Hypothalamus (tissue), 51 donors: ENCODE measurements around the gene AQR.
"Not testable (repeated sequence)": the region's sequence is repeated elsewhere in the genome, so short reads cannot be mapped to it uniquely, and the experiment has no call there.

Experiments used
- DNase-seq, 51 donors: peaks; one replicate each; lab custom pipeline; 2025; lab: John Stamatoyannopoulos, UW

The AQR gene

DNA sequence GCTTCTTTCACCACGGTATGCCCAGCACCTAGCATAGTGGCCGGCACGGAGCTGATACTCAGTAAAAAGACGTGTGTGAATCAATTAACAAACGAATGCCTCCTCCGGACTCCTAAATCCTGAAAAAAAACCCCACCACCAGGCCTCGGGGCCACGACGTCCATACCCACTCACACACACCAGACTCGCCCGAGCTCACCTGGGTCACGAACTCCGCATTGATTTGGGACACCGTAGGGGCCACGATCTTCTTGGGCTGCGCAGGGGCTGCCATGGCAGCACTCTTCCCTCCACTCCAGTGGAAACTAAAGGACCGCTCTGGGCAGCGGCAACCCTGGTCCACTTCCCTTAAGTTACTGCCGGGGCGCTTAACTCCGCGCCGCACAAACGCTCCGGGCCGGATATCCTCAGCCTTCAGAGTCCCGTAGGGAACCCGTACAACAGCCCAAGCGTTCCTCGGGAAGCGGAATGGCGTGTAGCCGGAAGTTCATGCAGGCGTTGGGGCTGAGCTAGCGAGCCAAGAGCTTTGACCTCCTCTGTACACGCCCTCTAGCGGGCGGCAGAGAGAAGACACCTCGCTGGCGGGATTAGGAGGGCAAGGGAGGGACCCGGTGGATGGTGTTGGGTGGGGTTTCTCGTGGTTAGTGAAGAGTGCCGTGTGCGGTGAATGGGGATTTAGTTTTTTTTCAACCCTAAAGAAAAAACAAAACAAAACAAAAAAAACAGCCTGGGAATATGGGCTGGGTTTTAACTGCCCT lies at the start of gene AQR:
Gene AQR, minus strand, starts transcription at position 403 of the 758 bp plus-strand sequence. Its CDS starts 129 bp downstream, at position 274.
- DNase-seq = peak; percentile 26 to 98 (median 91)

DNA sequence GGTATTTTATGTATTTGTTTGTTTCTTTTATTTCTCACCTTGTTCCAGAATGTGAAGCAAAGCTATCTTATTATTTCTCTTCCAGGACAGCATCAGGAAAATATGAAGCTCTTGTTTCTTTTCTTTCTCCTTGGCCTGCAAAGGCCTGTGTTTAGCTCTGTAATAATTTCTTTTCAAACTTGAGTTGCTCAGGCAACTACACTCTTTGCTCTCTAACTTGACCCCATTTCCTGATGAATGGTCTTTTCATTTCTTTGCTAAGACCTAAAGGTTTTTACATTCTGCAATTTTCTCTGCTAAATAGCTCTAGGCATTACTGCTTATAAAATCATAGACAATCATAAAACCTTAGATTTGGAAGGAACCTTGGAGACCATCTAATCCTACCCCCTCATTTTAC lies 44.7 kb upstream of the AQR start:
- DNase-seq = peak in 1 of 51 donors; percentile 7

DNA sequence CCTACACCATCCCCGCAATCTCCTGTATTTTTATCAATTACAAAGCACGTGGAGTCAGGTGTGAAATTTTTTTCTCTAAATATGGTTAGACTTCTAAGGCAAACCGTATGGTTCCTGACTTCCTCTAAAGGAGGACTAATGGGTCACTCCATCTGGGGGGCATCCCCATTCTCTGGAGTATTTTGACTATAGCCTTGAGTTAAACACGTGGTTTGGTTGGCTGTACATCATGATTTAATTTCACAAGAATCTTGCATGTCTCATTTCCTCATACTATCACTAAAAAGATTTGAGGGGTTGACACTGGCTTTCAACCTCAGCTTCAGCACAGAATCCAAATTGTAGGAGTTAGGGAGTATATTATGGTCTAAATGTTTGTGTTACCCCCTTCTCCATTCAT lies 43.8 kb upstream of the AQR start:
- no peak for DNase-seq

DNA sequence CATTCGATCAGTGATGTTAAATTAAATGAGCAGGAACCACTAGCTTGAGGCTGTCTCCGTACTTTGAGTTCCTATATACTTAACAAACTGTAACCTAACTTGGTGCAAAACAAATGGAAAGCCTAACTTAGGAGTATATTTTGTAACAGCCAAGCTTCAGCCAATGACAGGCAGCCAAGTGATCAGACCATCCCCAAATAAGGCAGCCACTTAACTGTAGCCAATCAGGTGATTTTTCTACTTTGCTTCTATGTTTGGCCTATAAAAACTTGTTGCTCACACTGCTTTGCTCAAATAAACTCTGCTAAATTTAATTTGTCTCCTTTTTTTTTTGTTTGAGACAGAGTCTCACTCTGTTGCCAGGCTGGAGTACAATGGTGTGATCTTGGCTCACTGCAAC lies 37.9 kb upstream of the AQR start:
- DNase-seq = no peak

DNA sequence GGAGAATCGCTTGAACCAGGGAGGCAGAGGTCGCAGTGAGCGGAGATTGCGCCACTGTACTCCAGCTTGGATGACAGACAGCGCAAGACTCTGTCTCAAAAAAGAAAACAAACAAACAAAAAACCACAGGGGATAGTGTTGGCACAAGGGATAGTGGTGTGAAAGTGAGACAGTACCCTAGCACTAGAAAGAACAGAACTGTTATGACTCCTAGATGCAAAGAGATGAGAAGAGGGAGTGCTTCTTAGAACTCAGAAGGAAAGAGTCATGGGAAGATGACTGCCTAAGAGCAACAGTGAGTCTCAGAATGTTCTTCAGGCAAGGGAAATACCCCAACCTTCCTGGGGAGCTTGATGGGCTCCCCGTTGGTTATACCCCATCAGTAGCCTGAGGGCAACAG lies 36.4 kb upstream of the AQR start:
- DNase-seq = no peak

DNA sequence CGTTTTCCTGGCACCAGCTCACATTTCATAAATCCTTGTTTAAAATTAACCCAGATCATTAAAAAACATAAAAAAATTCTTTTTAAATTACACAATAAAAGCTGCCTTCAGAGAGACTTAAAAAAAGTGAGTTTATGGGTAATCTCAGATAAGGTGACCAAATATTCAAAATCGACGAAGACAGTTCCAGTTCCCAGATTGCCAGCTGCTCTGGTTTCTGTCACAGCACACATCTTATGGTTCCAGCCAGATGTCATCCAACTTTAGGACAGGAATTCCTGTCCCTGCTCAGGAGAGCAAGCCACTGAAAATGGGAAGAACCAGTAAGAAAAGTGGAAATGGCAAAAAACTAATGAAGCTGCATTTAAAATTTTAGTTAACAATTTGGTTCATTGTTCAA lies 34.4 kb upstream of the AQR start:
- DNase-seq = no peak

DNA sequence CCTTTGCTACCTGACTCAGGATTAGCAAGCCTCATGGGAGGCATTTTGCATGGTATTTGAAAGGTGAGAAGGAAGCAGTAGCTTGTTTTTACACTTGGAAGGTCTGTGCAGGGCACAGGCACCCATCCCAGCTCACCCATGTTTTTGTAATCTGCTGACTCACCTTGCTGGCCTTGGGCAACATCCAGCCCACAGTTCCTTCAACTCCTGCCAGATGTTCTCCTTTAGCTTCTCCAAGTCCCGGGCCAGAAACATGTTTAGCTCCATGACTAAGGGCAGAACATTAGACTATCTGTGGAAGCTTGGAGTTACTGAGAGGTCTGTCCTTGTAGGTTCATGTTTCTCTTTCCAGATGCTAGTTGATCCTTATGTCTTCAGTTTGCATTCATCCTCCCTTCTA lies 31.0 kb upstream of the AQR start:
- no peak for DNase-seq

DNA sequence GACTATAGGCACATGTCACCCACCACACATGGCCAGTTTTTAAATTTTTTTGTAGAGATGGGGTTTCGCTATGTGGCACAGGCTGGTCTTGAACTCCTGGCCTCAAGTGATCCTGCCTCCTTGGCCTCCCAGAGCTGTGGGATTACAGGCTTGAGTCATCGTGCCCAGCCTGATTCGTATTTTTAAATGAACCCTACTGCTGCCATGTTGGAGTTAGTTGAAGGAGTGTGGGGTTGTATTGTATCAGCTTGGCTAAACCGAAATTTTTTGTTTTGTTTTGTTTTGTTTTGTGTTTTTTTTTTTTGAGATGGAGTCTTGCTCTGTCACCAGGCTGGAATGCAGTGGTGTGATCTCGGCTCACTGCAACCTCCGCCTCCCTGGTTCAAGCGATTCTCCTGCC lies 30.4 kb upstream of the AQR start:
- DNase-seq = no peak

DNA sequence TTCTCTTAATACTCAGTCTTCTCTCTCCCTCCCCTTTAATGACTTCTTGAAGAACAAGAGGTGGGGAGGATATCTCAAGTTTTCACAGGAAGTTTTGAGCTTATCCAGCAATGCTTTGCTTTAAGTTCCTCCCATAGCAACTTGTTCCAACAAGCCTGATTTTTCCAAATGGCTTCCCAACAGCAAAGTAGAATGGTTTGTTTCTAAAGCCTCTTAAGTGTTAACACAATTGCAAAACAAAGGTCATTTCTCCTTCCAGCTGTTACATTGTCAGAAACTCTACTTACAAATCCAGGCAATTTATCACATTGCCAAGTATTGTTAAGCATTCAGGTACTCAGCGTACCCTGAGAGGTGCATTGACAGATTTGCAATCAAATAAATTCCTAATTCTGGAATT lies 25.4 kb upstream of the AQR start:
- DNase-seq = no peak

DNA sequence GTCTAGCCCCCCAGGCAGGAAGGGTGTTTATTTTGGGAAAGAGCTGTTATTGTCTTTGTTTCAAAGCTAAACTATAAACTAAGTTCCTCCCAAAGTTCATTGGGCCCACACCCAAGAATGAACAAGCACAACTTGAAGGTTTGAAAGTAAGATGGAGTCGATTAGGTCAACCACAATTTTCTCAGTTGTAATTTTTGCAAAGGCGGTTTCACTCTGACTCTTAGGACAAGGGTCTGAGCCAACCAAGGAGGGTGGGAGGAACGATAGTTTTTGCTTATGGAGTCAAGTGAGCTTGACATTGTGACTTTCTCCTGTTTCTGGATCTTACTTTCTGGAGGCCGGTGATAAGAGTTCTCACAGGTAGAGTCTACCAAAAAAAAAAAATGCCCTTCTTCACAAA lies 24.3 kb upstream of the AQR start:
- DNase-seq = no peak

DNA sequence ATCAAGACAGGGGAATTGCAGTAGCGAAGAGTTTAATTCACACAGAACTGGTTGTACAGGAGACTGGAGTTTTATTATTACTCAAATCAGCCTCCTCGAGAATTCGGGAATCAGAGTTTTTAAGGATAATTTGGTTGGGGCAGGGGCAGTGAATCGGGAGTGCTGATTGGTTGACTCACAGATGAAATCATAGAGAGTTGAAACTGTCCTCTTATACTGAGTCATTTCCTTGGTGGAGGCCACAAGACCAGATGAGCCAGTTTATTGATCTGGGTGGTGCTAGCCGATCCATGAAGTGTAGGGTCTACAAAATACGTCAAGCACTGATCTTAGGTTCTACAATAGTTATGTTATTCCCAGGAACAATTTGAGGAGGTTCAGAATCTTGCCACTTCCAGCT lies 23.9 kb upstream of the AQR start:
- DNase-seq = no peak

DNA sequence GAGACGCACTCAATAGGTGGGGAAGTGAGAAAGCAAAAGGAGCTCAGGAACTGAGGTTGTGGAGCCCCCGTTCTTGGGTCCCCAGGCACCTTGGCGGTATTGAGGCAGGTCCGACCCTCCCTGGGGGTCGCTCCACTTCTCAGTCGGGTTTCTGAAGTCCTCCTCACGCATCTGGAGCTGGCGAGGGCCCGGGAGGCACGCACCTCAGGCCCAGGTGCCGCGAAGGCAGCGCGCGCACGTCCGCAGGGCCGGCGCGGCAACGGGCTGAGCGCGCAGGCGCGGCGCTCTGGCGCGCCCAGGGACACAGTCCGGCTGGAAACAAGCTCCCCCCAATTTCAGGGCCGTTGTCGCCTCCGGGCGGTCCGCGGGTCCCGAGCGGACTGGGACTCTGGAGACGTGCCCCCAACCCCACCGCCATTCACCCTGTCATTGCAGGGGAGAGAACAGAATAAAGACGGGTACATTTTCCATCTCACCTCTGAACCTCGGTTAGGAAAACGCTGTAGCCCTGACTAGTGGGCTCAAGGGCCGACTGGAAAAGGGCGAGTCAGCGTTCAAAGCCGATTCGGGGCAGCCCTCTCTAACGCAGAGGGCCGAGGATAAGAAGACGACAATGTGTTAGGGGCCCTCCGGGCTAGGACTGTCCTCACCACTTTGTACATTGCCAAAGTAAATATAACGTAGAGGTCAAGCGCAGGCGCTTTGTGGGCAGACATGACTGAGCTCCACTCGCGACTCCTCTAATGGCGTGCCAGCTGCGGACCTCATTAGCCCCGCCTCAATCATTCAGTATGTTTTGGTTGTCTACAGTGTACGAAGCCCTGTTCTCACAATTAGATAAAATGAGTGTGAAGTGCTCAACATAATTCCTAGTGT lies 18.7 kb upstream of the AQR start, which contains the start of gene ZNF770:
Gene ZNF770, minus strand, starts transcription at position 261 of the 876 bp plus-strand sequence. CDS start 4,853 bp downstream, outside the sequence.
- DNase-seq = peak; percentile 13 to 92 (median 72)

DNA sequence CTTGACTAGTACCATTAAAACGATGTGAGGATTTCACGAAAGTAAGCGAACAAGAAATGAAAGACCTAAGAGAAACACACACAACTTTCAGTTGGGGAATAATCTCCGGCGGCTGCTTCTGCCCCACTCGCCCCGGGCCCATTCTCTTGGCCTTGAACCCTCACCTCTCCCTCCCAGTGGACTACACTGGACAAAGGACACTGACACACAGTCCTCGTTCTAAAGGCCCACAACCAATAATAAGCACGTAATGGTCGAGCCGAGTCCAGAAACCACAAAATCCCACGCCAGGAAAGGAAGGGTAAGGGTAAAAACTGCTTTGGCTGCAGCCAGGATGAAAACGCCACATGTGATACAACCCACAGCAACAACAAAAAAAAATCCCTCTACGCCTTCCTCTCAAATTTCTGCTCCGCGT lies 18.1 kb upstream of the AQR start:
- DNase-seq = peak in 4 of 51 donors; percentile 14 to 45 (median 20)

DNA sequence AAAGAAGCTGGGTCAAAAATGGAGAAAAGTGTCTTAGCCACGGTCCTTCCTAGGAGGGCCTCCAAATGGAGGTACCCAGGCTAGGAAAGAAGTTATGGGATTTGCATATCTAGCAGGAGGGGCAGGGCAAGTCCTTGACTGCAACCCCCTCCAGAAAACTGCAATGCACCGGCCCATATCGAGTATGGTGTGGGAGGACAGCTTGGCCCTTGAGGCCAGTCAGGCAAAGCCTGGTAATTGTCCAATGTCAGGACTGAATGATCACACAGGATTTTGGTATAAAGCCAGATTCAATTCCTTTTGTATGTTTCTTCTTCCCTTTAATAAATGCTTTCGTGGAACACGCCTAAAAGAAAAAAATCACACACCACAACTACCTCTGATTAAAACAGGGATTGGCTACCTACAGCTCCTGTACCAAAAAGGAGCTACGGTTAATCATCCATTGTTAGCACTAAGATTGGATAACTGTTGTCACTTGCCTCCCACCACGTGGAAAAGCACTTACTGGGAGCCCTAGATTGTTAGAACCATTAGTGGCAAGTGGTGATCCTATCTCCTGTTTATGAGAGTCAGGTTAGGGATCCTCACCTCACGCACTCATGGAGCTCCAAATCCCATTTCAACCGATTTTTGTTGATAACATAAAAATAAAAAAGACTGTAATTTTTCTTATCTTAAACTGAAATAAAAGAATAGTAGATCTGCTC lies 17.4 kb upstream of the AQR start:
- peak in 1 of 51 donors; percentile 42 for DNase-seq

DNA sequence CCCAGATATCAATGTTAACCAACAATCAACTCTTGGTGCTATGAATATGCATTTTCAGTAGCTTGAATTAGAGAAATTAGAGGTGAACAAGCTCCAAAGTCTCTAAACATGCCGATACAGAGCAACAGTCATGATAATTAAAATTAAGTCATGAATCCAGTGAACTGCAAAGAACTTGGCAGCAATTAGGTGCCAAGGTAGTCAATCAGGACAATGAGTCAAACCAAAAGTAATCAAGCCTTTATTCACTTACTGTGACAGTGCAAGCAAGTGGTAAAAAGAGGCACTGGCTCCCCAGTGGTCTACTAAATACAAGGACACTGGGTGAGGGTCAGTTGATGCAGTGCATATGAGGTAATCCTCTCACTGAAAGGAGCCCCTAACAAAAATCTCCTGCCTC lies 16.8 kb upstream of the AQR start:
- DNase-seq = no peak

DNA sequence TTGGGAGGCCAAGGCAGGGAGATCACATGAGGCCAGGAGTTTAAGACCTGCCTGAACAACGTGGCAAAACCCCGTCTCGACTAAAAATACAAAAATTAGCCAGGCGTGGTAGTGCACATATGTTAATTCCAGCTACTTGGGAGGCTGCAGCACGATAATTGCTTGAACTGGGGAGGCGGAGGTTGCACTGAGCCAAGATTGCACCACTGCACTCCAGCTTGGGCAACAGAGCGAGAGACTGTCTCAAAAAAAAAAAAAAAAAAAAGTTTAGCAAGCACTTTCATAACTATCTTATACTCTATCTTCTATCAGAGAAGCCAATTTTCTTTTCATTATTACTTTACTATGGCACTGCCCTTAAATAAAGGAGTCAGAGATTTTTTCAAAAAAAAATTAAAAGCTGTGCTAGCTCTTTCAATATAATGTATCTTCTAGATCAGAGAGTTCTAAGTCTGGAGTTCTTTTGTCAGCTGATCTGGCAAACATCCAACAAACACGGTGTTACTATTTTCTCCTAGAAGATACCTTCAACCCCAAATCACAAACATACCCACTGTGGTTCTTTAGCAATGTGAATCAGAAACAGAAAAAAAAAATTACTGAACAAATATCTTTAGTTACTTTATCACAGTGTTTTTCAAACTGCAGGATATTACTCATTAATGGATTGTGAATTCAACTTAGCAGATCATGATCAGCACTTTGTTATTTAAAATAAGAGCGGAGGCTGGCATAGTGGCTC lies 15.5 kb upstream of the AQR start:
- DNase-seq = peak in 2 of 51 donors; percentile 2 to 10

DNA sequence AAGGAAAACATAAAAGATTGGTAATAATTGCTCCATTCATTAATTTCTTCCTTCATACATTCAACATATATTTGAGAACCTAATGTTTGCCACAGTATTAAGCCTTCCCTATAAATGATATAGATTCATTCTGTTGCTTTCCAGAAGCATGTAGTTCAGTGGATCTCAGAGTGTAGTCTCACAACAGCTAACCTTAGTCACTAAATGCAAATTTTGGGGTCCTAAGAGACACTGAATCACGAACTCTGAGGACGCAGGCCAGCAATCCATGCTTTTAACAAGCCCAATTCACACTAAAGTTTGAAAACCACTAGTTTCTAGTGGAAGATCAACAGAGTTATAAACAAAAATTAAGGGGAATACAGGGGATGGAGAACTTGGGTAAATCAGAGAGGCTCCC lies 7.2 kb upstream of the AQR start:
- no peak for DNase-seq

DNA sequence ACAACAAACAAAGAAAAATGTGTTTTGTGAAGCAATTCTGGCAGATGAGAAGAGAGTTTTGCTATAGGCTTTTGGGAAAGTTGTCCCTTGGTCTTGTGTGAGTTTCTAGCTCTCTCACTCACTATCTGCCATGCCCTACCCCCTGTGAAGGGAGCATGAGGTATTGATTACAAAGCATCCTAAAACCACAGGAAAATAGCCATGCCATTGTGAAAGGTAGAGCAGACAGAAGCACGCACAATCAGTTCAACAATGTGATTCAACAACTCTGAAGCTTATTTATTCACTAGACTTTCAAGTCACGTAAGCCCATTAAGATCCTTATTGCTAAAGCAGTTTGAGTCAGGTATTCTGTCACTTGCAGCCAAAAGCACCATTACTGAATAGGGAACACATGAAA lies 6.5 kb upstream of the AQR start:
- DNase-seq = no peak

DNA sequence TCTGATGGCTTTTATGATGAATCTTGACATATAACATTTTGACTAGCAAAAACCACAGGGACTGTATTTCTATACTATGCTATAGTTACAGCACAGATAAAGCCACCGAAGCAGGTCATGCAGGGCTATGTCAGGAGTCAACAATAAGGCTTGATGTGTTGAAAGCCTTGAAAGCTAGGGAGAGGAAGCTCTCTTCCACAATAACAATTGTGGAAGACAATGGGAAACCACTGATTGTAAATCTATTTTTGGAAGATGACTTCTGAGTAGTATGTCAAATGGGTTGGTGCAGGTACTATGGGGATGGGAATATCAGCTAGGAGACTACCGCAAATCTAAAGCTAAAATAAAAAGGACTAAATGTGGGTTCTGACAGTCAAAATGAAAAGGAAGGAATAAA lies 4.0 kb upstream of the AQR start:
- no peak for DNase-seq

DNA sequence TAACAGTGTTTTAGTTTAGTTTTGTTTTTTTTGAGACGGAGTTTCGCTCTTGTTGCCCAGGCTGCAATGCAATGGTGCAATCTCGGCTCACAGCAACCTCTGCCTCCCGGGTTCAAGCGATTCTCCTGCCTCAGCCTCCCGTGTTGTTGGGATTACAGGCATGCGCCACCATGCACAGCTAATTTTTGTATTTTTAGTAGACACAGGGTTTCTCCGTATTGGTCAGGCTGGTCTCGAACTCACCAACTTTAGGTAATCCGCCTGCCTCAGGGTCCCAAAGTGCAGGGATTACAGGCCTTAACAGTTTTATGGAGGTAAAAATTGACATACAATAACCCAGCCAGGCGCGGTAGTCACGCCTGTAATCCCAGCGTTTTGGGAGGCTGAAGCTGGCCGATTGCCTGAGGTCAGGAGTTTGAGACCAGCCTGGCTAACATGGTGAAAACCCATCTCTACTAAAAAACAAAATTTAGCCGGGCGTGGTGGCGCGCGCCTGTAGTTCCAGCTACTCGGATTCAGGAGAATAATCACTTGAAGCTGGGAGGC lies 629 bp upstream of the AQR start:
- not testable (repeated sequence) for DNase-seq
